ENCODE results near the gene RNF123. TPM values are rescaled to one million over a fixed set of nuclear protein-coding genes. Genes with fewer than 3 reads are reported as not detected.

Gene RNF123
- total and polyA plus RNA-seq, 10 of the 15 experiments (the other 5 are each of a cell fraction or from before 2014, with no cell fraction given), result 4.2 to 31.5 (median 17.6) TPM

GRCh38 chr3:49745986-49746385 lies 56.6 kb downstream of the RNF123 start:
- no peaks in the 10 kb centered on the region for H3K79me2 ChIP-seq (ENCODE audit: control insufficient read depth, insufficient read depth, low read length)
- no peak overlapping the region for H3K9ac ChIP-seq (ENCODE audit: control insufficient read depth, insufficient read depth, low read length)
- DNase-seq (ENCODE audit: low read depth, low spot score) (no peak), FAIRE-seq (no peak), ATAC-seq (no peak)
- ChIA-PET POLR2A (interaction anchor here (0.6 to 0.7 kb wide), 2 partner anchors 19 to 904 kb away, joined by 3 to 5 read pairs; no protein-coding TSS in a partner anchor), SMC1A (ENCODE audit: uncharacterized antibody, unreplicated experiment) (interaction anchor here (0.9 kb wide), 1 partner anchor 15 kb away, joined by 3 read pairs; no protein-coding TSS in a partner anchor), CTCF (no interaction called here), RAD21 (ENCODE audit: unreplicated experiment) (no interaction called here)
- in situ Hi-C loops (cut with MboI), result no loop called here
- BruUV-seq (replicated peaks), result no TSS peak
- no peaks in the 10 kb centered on the region for H3K9me3 ChIP-seq (replicated peaks; ENCODE audit: control insufficient read depth, insufficient read depth, low read length)
- no peak for TF ChIP-seq MYB (IDR thresholded peaks at IDR 0.05; ENCODE audit: borderline replicate concordance, low read depth, low read length)
- no peak for TF ChIP-seq STAT1 (conservative IDR thresholded peaks at IDR 0.05)
- TF ChIP-seq FOXM1 (IDR thresholded peaks at IDR 0.05; ENCODE audit: low read depth, low read length), result no peak
- TF ChIP-seq ZBTB40 (IDR thresholded peaks at IDR 0.05; ENCODE audit: borderline replicate concordance), result no peak
- no peak for TF ChIP-seq RB1 (IDR thresholded peaks at IDR 0.05; ENCODE audit: borderline replicate concordance)
- TF ChIP-seq SIX5 (IDR thresholded peaks at IDR 0.05; ENCODE audit: low read depth, low read length, severe bottlenecking), result no peak
- TF ChIP-seq PKNOX1 (IDR thresholded peaks at IDR 0.05), result no peak
- TF ChIP-seq RCOR1 (conservative IDR thresholded peaks at IDR 0.05; ENCODE audit: low read depth, low read length), result no peak
- no peak for TF ChIP-seq MTA3 (IDR thresholded peaks at IDR 0.05; ENCODE audit: borderline replicate concordance, low read length)
- TF ChIP-seq CHD1 (IDR thresholded peaks at IDR 0.05; ENCODE audit: low read depth, low read length), result no peak
- no peak for TF ChIP-seq POLR2AphosphoS5 (IDR thresholded peaks at IDR 0.05; ENCODE audit: low read length)
- no peak for TF ChIP-seq PML (IDR thresholded peaks at IDR 0.05; ENCODE audit: low read length)
- no peak for TF ChIP-seq USF1 (IDR thresholded peaks at IDR 0.05; ENCODE audit: borderline replicate concordance, extremely low read length, insufficient read depth, low read depth, low read length)
- TF ChIP-seq PBX3 (IDR thresholded peaks at IDR 0.05; ENCODE audit: insufficient replicate concordance, low read depth, low read length), result no peak
- TF ChIP-seq CBFB (IDR thresholded peaks at IDR 0.05; ENCODE audit: low read depth), result no peak
- H3K36me3 ChIP-seq (ENCODE audit: control insufficient read depth in 2 of 2, insufficient read depth in 2 of 2, low read length in 1 of 2), result peaks cover 0 to 6% of the 10 kb centered on the region in 2 experiments
- no peaks in the 10 kb centered on the region for H4K20me1 ChIP-seq (ENCODE audit: control insufficient read depth, insufficient read depth)
- no peak overlapping the region for H3K4me3 ChIP-seq
- intact Hi-C loops (cut with micrococcal nuclease; ENCODE audit: unreplicated experiment), result no loop called here
- WGBS (ENCODE audit: insufficient coverage, insufficient replicate concordance, low lambda C conversion rate, missing lambda C conversion rate), result 95% methylated on average over 2 of the region's 2 CpGs
- no peak overlapping the region for H3K4me2 ChIP-seq (ENCODE audit: control insufficient read depth, insufficient read depth)
- no peak overlapping the region for H3K27ac ChIP-seq (ENCODE audit: control insufficient read depth, insufficient read depth)
- no peaks in the 10 kb centered on the region for H3K4me1 ChIP-seq (ENCODE audit: control insufficient read depth, insufficient read depth, low read length)
- no peaks in the 10 kb centered on the region for H3K27me3 ChIP-seq (replicated peaks in 1 of 2; ENCODE audit: control insufficient read depth in 2 of 2, insufficient read depth in 2 of 2, low read length in 1 of 2)
- no peak overlapping the region for H2AFZ ChIP-seq (ENCODE audit: control insufficient read depth, low read depth, low read length)
